GM12878 (cell line): Measurements from ENCODE around the gene SNRNP35. TPM values are rescaled to one million over a fixed set of nuclear protein-coding genes. Genes with fewer than 3 reads are reported as not detected.

ENCODE experiments used
- ATAC-seq: fragments of 200-7000 bp; cut with Tn5 transposase; 3 replicates; pipeline ENCODE4 v1.9.1; 2020; ENCODE audit warnings: mild to moderate bottlenecking, moderate library complexity
- BruUV-seq: library from RNA; stranded (reverse); fragments of 400-500 nt; replicated peaks from 2 replicates; lab custom pipeline; 2021; lab: Mats Ljungman, UMichigan
- CTCF ChIA-PET: fragments of 300-600 bp; sonication (Branson Sonifier 250); formaldehyde crosslinking; extraction: SDS; loops from one replicate; lab custom pipeline; 2021; ENCODE audit warnings: inconsistent platforms; lab: Yijun Ruan, JAX
- POLR2A ChIA-PET: fragments of 350-600 bp; formaldehyde crosslinking; extraction: SDS; loops from one replicate; lab custom pipeline; 2021; ENCODE audit warnings: inconsistent platforms; lab: Charles Lee
- RAD21 ChIA-PET: fragments of 300-600 bp; sonication (Branson Sonifier 250); formaldehyde crosslinking; loops from one replicate; lab custom pipeline; 2023; ENCODE audit warnings: antibody characterized with exemption; ENCODE audit not compliant: unreplicated experiment; lab: Charles Lee
- SMC1A ChIA-PET: fragments of 300-600 bp; sonication (Branson Sonifier 250); formaldehyde crosslinking; loops from one replicate; lab custom pipeline; 2023; ENCODE audit not compliant: unreplicated experiment, uncharacterized antibody; lab: Charles Lee
- DNase-seq: peaks from one replicate; pipeline ENCODE4 v3.0.0-alpha.2; 2011; ENCODE audit warnings: low read depth, low spot score
- FAIRE-seq: peaks from 3 replicates; lab custom pipeline; 2011; peaks lifted over from hg19 to GRCh38; lab: Jason Lieb, UNC
- H2AFZ ChIP-seq: 2 replicates; pipeline ENCODE4 v1.6.0; 2011; ENCODE audit warnings: low read depth, low read length, control low read depth; ENCODE audit not compliant: control insufficient read depth
- H3K27ac ChIP-seq: 2 replicates; pipeline ENCODE4 v1.5.1; 2011; ENCODE audit warnings: control low read depth; ENCODE audit not compliant: control insufficient read depth, insufficient read depth
- H3K27me3 ChIP-seq, 2 experiments: replicated peaks in 1 of 2; 2 replicates each; pipeline versions ENCODE4 v1.6.0 to v1.6.1; 2011; ENCODE audit warnings: low read length in 1 of 2; ENCODE audit not compliant: control insufficient read depth in 2 of 2, insufficient read depth in 2 of 2
- H3K36me3 ChIP-seq, 2 experiments: 2 replicates each; pipeline ENCODE4 v1.5.1; 2011; ENCODE audit warnings: low read length in 1 of 2; ENCODE audit not compliant: control insufficient read depth in 2 of 2, insufficient read depth in 2 of 2
- H3K4me1 ChIP-seq: 2 replicates; pipeline ENCODE4 v1.6.1; 2011; ENCODE audit warnings: mild to moderate bottlenecking, low read length, moderate library complexity, mixed read lengths; ENCODE audit not compliant: control insufficient read depth, insufficient read depth
- H3K4me2 ChIP-seq: 2 replicates; pipeline ENCODE4 v1.6.0; 2011; ENCODE audit warnings: control low read depth; ENCODE audit not compliant: control insufficient read depth, insufficient read depth
- H3K4me3 ChIP-seq: fragments of 200-600 bp; sonication (generic); 2 replicates; pipeline ENCODE4 v1.5.1; 2016
- H3K79me2 ChIP-seq: 2 replicates; pipeline ENCODE4 v1.6.0; 2011; ENCODE audit warnings: low read length; ENCODE audit not compliant: control insufficient read depth, insufficient read depth
- H3K9ac ChIP-seq: 2 replicates; pipeline ENCODE4 v1.8.0; 2011; ENCODE audit warnings: low read length, control low read depth, mixed read lengths; ENCODE audit not compliant: control insufficient read depth, insufficient read depth
- H3K9me3 ChIP-seq: replicated peaks from 3 replicates; pipeline ENCODE4 v1.5.1; 2011; ENCODE audit warnings: mild to moderate bottlenecking, low read length; ENCODE audit not compliant: control insufficient read depth, insufficient read depth
- H4K20me1 ChIP-seq: 2 replicates; pipeline ENCODE4 v1.6.0; 2011; ENCODE audit not compliant: control insufficient read depth, insufficient read depth
- CEBPB ChIP-seq, 2 experiments: fragments of 150-350 bp in 1 of 2; IDR thresholded peaks; 2 replicates each; pipeline ENCODE4 v1.6.1; 2012 to 2014; ENCODE audit warnings: low read depth in 2 of 2, low read length in 2 of 2, borderline replicate concordance in 1 of 2, inconsistent platforms in 1 of 2
- NRF1 ChIP-seq: conservative IDR thresholded peaks from 2 replicates; pipeline ENCODE4 v1.6.1; 2011; ENCODE audit warnings: mild to moderate bottlenecking, low read depth, low read length, improper control_type of control experiment
- SIX5 ChIP-seq: IDR thresholded peaks from 2 replicates; pipeline ENCODE4 v1.6.1; 2011; ENCODE audit warnings: mild to moderate bottlenecking, low read depth, low read length, moderate library complexity; ENCODE audit not compliant: severe bottlenecking
- TCF12 ChIP-seq: IDR thresholded peaks from 2 replicates; pipeline ENCODE4 v1.6.1; 2011; ENCODE audit warnings: low read depth, mild to moderate bottlenecking, low read length
- ZNF384 ChIP-seq: IDR thresholded peaks from 2 replicates; pipeline ENCODE4 v1.6.1; 2012; ENCODE audit warnings: low read depth, mild to moderate bottlenecking, low read length, improper control_type of control experiment, borderline replicate concordance
- WGBS: methylation state at CpG from one replicate; pipeline ENCODE4 v1.1.6; 2016; ENCODE audit warnings: low lambda C conversion rate; ENCODE audit not compliant: insufficient replicate concordance, insufficient coverage; ENCODE audit errors: missing lambda C conversion rate; 5-methylcytosine and 5-hydroxymethylcytosine counted together
- in situ Hi-C: fragments of 300-500 bp; cut with MboI; formaldehyde crosslinking; loops from 9 replicates; pipeline ENCODE4 v1.14.3; 2018; ENCODE audit warnings: mixed read lengths
- intact Hi-C: fragments of 100-400 bp; cut with micrococcal nuclease; formaldehyde crosslinking; loops from one replicate; pipeline ENCODE4 v1.14.2; 2022; ENCODE audit not compliant: unreplicated experiment
- polyA plus RNA-seq, 11 experiments: library from polyadenylated mRNA; depleted of rRNA in 4 of 11; unstranded in 6 of 11; stranded (reverse) in 5 of 11; fragments of >200 nt; fragmentation: Nextera tagmentation in 4 of 11; fragmentation: Illumina TruSeq in 1 of 11; extraction: Ambion mirVana in 4 of 11; extraction: Trizol in 1 of 11; gene quantifications; 1 replicate in 1 of 11; 2 replicates in 10 of 11; pipeline versions ENCODE4 v1.2.1 to v1.2.3, GENCODE V29; 2011 to 2016; ENCODE audit warnings: inconsistent platforms in 2 of 11, missing spikeins in 2 of 11, low read depth in 1 of 11
- total RNA-seq, 4 experiments: library from RNA; depleted of rRNA in 3 of 4; stranded (reverse); fragments of >200 nt in 3 of 4; fragmentation: Illumina TruSeq in 1 of 4; extraction: Trizol in 1 of 4; gene quantifications; 2 replicates each; pipeline versions ENCODE4 v1.2.1 to v1.2.3, GENCODE V29; 2013 to 2021
- TF ChIP-seq, protein P1 (sequence below): fragments of 450-650 bp; IDR thresholded peaks from 2 replicates; pipeline ENCODE4 v1.6.1; 2016; ENCODE audit warnings: mild to moderate bottlenecking, moderate library complexity, borderline replicate concordance
- TF ChIP-seq, protein P2 (sequence below): IDR thresholded peaks from 2 replicates; pipeline ENCODE4 v1.6.1; 2012; ENCODE audit warnings: mild to moderate bottlenecking, low read depth, low read length

Gene SNRNP35
- total and polyA plus RNA-seq, 10 of the 15 experiments (the other 5 are each of a cell fraction or from before 2014, with no cell fraction given) = 21.6 to 49.6 (median 29.0) TPM

DNA sequence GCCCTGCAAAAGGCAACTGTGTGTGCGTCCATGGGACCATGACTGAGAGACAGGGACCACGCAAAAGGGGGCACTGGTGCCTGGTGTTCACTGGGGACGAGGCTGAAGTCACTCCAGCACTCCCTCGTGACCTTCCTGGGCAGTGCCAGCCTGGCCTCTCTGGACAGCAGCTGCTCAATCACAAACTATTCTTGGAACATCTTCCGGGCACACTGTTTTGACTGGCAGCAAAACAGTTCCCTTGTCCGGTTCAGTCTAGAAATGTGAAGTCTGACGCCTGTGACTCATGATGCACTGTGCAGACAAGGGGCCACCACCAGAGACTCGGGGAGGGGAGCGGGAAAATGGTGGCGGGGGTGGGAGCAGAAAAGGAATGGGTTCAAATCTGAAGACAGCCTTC, 20.8 kb downstream of the SNRNP35 start (continued):
- no peak for TF ChIP-seq CEBPB (IDR thresholded peaks at IDR 0.05; ENCODE audit: borderline replicate concordance in 1 of 2, low read depth in 2 of 2, low read length in 2 of 2)

DNA sequence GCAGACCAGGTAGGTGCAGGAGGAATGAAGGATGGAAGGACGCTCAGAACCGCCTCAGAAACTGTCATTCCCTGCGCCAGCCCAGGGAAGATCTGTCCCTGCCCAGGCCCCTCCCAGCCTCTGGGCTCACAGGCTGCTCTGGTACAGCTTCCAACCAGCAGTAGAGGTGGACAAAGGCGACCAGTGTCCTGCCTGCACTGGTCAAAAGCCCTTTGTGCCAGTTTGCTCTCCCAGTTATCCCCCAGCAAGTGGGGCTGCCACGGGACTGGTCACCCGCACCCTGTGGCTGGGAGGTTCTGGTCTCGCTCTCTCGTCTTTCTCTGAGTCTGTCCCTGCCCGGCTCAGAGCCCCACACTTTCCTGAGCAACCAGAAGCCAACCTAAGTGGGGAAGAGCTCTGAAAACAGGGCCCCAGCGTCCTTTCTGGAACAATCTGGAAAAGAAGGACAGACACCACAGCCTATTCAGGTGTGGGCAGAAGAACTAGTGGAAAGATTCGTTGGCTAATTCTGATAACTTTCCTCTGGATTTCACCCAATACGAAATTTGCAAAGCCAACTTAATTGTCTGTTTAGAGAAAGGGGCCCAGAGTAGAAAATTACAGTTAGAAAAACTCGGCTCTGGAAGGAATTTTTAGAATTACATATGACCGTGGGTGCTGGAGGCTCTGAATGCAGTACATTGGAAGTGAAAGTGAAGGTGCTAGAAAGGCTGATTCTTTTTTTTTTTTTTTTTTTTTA, 21.7 kb downstream of the SNRNP35 start:
- no peak overlapping the region for H3K4me3 ChIP-seq
- SMC1A ChIA-PET = no interaction called here
- WGBS = 79% methylated on average over 14 of the region's 14 CpGs
- ATAC-seq = no peak
- RAD21 ChIA-PET = no interaction called here
- no peaks in the 10 kb centered on the region for H3K9me3 ChIP-seq
- H3K27ac ChIP-seq = no peak overlapping the region
- in situ Hi-C loops (no loop called here), intact Hi-C loops (no loop called here)
- no peak overlapping the region for H3K9ac ChIP-seq
- no peaks in the 10 kb centered on the region; a peak in 1 of 4 replicates for H3K36me3 ChIP-seq
- POLR2A ChIA-PET = no interaction called here
- CTCF ChIA-PET = no interaction called here
- no peak for FAIRE-seq
- H3K79me2 ChIP-seq = no peaks in the 10 kb centered on the region
- no peak overlapping the region for H2AFZ ChIP-seq
- H4K20me1 ChIP-seq = no peaks in the 10 kb centered on the region
- TF ChIP-seq SIX5 (no peak), ZNF384 (peak; percentile 40; the same call in 1 of the 2 replicates), TCF12 (no peak), NRF1 (no peak)
- TF ChIP-seq, protein P1, sequence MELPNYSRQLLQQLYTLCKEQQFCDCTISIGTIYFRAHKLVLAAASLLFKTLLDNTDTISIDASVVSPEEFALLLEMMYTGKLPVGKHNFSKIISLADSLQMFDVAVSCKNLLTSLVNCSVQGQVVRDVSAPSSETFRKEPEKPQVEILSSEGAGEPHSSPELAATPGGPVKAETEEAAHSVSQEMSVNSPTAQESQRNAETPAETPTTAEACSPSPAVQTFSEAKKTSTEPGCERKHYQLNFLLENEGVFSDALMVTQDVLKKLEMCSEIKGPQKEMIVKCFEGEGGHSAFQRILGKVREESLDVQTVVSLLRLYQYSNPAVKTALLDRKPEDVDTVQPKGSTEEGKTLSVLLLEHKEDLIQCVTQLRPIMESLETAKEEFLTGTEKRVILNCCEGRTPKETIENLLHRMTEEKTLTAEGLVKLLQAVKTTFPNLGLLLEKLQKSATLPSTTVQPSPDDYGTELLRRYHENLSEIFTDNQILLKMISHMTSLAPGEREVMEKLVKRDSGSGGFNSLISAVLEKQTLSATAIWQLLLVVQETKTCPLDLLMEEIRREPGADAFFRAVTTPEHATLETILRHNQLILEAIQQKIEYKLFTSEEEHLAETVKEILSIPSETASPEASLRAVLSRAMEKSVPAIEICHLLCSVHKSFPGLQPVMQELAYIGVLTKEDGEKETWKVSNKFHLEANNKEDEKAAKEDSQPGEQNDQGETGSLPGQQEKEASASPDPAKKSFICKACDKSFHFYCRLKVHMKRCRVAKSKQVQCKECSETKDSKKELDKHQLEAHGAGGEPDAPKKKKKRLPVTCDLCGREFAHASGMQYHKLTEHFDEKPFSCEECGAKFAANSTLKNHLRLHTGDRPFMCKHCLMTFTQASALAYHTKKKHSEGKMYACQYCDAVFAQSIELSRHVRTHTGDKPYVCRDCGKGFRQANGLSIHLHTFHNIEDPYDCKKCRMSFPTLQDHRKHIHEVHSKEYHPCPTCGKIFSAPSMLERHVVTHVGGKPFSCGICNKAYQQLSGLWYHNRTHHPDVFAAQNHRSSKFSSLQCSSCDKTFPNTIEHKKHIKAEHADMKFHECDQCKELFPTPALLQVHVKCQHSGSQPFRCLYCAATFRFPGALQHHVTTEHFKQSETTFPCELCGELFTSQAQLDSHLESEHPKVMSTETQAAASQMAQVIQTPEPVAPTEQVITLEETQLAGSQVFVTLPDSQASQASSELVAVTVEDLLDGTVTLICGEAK = no peak
- TF ChIP-seq, protein P2, sequence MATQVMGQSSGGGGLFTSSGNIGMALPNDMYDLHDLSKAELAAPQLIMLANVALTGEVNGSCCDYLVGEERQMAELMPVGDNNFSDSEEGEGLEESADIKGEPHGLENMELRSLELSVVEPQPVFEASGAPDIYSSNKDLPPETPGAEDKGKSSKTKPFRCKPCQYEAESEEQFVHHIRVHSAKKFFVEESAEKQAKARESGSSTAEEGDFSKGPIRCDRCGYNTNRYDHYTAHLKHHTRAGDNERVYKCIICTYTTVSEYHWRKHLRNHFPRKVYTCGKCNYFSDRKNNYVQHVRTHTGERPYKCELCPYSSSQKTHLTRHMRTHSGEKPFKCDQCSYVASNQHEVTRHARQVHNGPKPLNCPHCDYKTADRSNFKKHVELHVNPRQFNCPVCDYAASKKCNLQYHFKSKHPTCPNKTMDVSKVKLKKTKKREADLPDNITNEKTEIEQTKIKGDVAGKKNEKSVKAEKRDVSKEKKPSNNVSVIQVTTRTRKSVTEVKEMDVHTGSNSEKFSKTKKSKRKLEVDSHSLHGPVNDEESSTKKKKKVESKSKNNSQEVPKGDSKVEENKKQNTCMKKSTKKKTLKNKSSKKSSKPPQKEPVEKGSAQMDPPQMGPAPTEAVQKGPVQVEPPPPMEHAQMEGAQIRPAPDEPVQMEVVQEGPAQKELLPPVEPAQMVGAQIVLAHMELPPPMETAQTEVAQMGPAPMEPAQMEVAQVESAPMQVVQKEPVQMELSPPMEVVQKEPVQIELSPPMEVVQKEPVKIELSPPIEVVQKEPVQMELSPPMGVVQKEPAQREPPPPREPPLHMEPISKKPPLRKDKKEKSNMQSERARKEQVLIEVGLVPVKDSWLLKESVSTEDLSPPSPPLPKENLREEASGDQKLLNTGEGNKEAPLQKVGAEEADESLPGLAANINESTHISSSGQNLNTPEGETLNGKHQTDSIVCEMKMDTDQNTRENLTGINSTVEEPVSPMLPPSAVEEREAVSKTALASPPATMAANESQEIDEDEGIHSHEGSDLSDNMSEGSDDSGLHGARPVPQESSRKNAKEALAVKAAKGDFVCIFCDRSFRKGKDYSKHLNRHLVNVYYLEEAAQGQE = no peak
- BruUV-seq = no TSS peak
- DNase-seq = no peak
- H3K27me3 ChIP-seq = no peaks in the 10 kb centered on the region
- H3K4me1 ChIP-seq = no peaks in the 10 kb centered on the region
- H3K4me2 ChIP-seq = no peak overlapping the region
